Measurements from ENCODE around the gene BIVM.

BIVM gene

DNA sequence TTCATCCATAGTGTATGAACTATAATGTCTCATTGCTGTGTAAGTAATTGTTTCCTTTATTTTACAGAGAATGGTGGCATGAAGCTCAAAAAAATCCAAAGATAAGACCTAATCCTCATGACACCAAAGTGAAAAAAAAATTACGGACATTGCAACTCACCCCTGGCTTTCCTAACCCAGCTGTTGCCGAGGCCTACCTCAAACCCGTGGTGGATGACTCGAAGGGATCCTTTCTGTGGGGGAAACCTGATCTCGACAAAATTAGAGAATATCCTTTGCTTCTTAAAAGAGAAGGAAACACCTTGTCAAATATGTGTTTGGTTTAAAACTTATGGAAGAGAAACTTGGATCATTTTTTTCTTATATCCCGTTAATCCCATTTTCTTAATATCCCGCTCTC lies 73.2 kb downstream of the BIVM start:
- H3K4me3 ChIP-seq (ENCODE audit: low read depth in 1 of 5, low read length in 5 of 5): no peak overlapping the region
- no peaks in the 10 kb centered on the region for H3K9me3 ChIP-seq (ENCODE audit: control insufficient read depth in 5 of 5, low read length in 5 of 5)
- no peak overlapping the region for H3K27ac ChIP-seq (ENCODE audit: low read depth, low read length)
- peaks cover 61 to 80% (median 63%) of the 10 kb centered on the region in 5 donors for H3K36me3 ChIP-seq (ENCODE audit: control insufficient read depth in 5 of 5, insufficient read depth in 5 of 5, low read length in 5 of 5)
- peaks cover 0 to 14% (median 9%) of the 10 kb centered on the region in 5 donors for H3K4me1 ChIP-seq (ENCODE audit: control insufficient read depth in 5 of 5, insufficient read depth in 5 of 5, low read length in 5 of 5)
- H3K27me3 ChIP-seq (ENCODE audit: control insufficient read depth in 5 of 5, insufficient read depth in 4 of 5, low read length in 5 of 5): no peaks in the 10 kb centered on the region
- no peak overlapping the region for H3K9ac ChIP-seq (ENCODE audit: low read length in 5 of 5)

- H3K27ac ChIP-seq (ENCODE audit: low read depth, low read length): no peak overlapping the region
- peaks cover 60 to 79% (median 63%) of the 10 kb centered on the region in 5 donors for H3K36me3 ChIP-seq (ENCODE audit: control insufficient read depth in 5 of 5, insufficient read depth in 5 of 5, low read length in 5 of 5)
- peaks cover 0 to 14% (median 9%) of the 10 kb centered on the region in 5 donors for H3K4me1 ChIP-seq (ENCODE audit: control insufficient read depth in 5 of 5, insufficient read depth in 5 of 5, low read length in 5 of 5)
- no peak overlapping the region for H3K4me3 ChIP-seq (ENCODE audit: low read depth in 1 of 5, low read length in 5 of 5)
- H3K9me3 ChIP-seq (ENCODE audit: control insufficient read depth in 5 of 5, low read length in 5 of 5): no peaks in the 10 kb centered on the region
- no peak overlapping the region for H3K9ac ChIP-seq (ENCODE audit: low read length in 5 of 5)
- no peaks in the 10 kb centered on the region for H3K27me3 ChIP-seq (ENCODE audit: control insufficient read depth in 5 of 5, insufficient read depth in 4 of 5, low read length in 5 of 5)
Observed at GRCh38 chr13:102872531-102872930, 73.6 kb downstream of the BIVM start.

DNA sequence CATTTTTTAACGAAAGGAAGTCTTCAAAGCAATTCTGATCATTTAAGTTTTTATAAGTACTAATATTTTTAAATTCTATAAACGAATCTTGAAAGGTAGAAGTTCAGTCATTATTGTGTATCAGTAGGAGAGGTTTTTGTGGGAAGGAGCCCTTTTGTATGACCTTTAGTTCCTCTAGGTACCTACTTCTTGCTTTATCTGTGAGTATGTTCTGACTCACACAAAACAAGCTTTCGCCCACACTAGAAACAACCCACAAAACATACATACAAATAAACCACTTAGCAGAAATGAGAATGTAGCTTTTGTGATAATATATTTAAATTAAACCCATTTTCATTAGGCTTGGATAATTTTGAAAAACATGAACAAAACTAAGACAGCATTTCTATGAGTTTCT lies 74.7 kb downstream of the BIVM start:
- Histone ChIP-seq H3K36me3 (ENCODE audit: control insufficient read depth in 5 of 5, insufficient read depth in 5 of 5, low read length in 5 of 5) (peaks cover 52 to 69% (median 55%) of the 10 kb centered on the region in 5 donors), H3K27ac (ENCODE audit: low read depth, low read length) (no peak overlapping the region), H3K9me3 (ENCODE audit: control insufficient read depth in 5 of 5, low read length in 5 of 5) (no peaks in the 10 kb centered on the region), H3K4me3 (ENCODE audit: low read depth in 1 of 5, low read length in 5 of 5) (no peak overlapping the region), H3K9ac (ENCODE audit: low read length in 5 of 5) (no peak overlapping the region), H3K4me1 (ENCODE audit: control insufficient read depth in 5 of 5, insufficient read depth in 5 of 5, low read length in 5 of 5) (peaks cover 0 to 9% (median 6%) of the 10 kb centered on the region in 5 donors), H3K27me3 (ENCODE audit: control insufficient read depth in 5 of 5, insufficient read depth in 4 of 5, low read length in 5 of 5) (no peaks in the 10 kb centered on the region)

DNA sequence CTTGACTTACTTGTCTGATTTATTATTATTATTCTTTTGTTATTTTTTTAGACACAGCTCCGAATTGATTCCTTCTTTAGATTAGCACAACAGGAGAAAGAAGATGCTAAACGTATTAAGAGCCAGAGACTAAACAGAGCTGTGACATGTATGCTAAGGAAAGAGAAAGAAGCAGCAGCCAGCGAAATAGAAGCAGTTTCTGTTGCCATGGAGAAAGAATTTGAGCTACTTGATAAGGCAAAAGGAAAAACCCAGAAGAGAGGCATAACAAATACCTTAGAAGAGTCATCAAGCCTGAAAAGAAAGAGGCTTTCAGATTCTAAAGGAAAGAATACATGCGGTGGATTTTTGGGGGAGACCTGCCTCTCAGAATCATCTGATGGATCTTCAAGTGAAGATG lies 76.3 kb downstream of the BIVM start:
- Histone ChIP-seq H3K36me3 (ENCODE audit: control insufficient read depth in 5 of 5, insufficient read depth in 5 of 5, low read length in 5 of 5) (peaks cover 44 to 60% (median 48%) of the 10 kb centered on the region in 5 donors), H3K27ac (ENCODE audit: low read depth, low read length) (no peak overlapping the region), H3K4me3 (ENCODE audit: low read depth in 1 of 5, low read length in 5 of 5) (no peak overlapping the region), H3K9ac (ENCODE audit: low read length in 5 of 5) (no peak overlapping the region), H3K4me1 (ENCODE audit: control insufficient read depth in 5 of 5, insufficient read depth in 5 of 5, low read length in 5 of 5) (peaks cover 0 to 7% (median 5%) of the 10 kb centered on the region in 5 donors), H3K9me3 (ENCODE audit: control insufficient read depth in 5 of 5, low read length in 5 of 5) (no peaks in the 10 kb centered on the region), H3K27me3 (ENCODE audit: control insufficient read depth in 5 of 5, insufficient read depth in 4 of 5, low read length in 5 of 5) (no peaks in the 10 kb centered on the region)

DNA sequence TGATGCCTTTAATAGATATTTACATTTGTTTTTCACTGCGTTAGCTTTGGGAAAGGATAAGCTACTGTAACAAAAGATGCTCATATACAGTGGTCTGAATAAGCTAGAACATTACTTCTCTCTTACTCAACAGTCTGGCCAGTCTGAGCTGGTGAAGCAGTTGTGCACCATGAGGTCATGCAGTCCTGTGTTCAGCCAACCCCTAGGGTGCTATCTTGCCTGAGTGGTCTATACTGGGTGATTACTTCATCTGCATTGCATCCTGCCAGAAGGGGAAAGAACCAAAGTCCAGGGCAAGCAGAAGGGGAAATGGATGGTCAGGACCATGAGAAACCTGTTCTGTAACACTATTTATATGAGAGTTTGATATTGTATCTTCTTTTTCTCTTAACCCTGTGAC lies 78.4 kb downstream of the BIVM start:
- Histone ChIP-seq H3K27ac (ENCODE audit: low read depth, low read length) (no peak overlapping the region), H3K4me1 (ENCODE audit: control insufficient read depth in 5 of 5, insufficient read depth in 5 of 5, low read length in 5 of 5) (no peaks in the 10 kb centered on the region)

GRCh38 chr13:102878481-102878880 lies 79.6 kb downstream of the BIVM start:
- Histone ChIP-seq H3K27me3 (ENCODE audit: control insufficient read depth in 5 of 5, insufficient read depth in 4 of 5, low read length in 5 of 5) (no peaks in the 10 kb centered on the region), H3K4me1 (ENCODE audit: control insufficient read depth in 5 of 5, insufficient read depth in 5 of 5, low read length in 5 of 5) (no peaks in the 10 kb centered on the region), H3K36me3 (ENCODE audit: control insufficient read depth in 5 of 5, insufficient read depth in 5 of 5, low read length in 5 of 5) (peaks cover 26 to 44% (median 38%) of the 10 kb centered on the region in 5 donors), H3K9me3 (ENCODE audit: control insufficient read depth in 5 of 5, low read length in 5 of 5) (no peaks in the 10 kb centered on the region), H3K4me3 (ENCODE audit: low read depth in 1 of 5, low read length in 5 of 5) (no peak overlapping the region), H3K27ac (ENCODE audit: low read depth, low read length) (no peak overlapping the region), H3K9ac (ENCODE audit: low read length in 5 of 5) (no peak overlapping the region)

More for the DNA sequence above, 78.4 kb downstream of the BIVM start:
- H3K9ac ChIP-seq (ENCODE audit: low read length in 5 of 5): no peak overlapping the region
- no peaks in the 10 kb centered on the region for H3K27me3 ChIP-seq (ENCODE audit: control insufficient read depth in 5 of 5, insufficient read depth in 4 of 5, low read length in 5 of 5)
- H3K36me3 ChIP-seq (ENCODE audit: control insufficient read depth in 5 of 5, insufficient read depth in 5 of 5, low read length in 5 of 5): peaks cover 38 to 53% (median 44%) of the 10 kb centered on the region in 5 donors
- no peaks in the 10 kb centered on the region for H3K9me3 ChIP-seq (ENCODE audit: control insufficient read depth in 5 of 5, low read length in 5 of 5)
- H3K4me3 ChIP-seq (ENCODE audit: low read depth in 1 of 5, low read length in 5 of 5): no peak overlapping the region

- Histone ChIP-seq H3K27me3 (ENCODE audit: control insufficient read depth in 5 of 5, insufficient read depth in 4 of 5, low read length in 5 of 5) (no peaks in the 10 kb centered on the region), H3K27ac (ENCODE audit: low read depth, low read length) (no peak overlapping the region), H3K36me3 (ENCODE audit: control insufficient read depth in 5 of 5, insufficient read depth in 5 of 5, low read length in 5 of 5) (peaks cover 21 to 33% (median 26%) of the 10 kb centered on the region in 5 donors), H3K9me3 (ENCODE audit: control insufficient read depth in 5 of 5, low read length in 5 of 5) (no peaks in the 10 kb centered on the region), H3K9ac (ENCODE audit: low read length in 5 of 5) (no peak overlapping the region), H3K4me1 (ENCODE audit: control insufficient read depth in 5 of 5, insufficient read depth in 5 of 5, low read length in 5 of 5) (no peaks in the 10 kb centered on the region), H3K4me3 (ENCODE audit: low read depth in 1 of 5, low read length in 5 of 5) (no peak overlapping the region)
Observed at GRCh38 chr13:102879793-102880499, 81.0 kb downstream of the BIVM start.

GRCh38 chr13:102881819-102882686 lies 83.1 kb downstream of the BIVM start:
- Histone ChIP-seq H3K9me3 (ENCODE audit: control insufficient read depth in 5 of 5, low read length in 5 of 5) (no peaks in the 10 kb centered on the region), H3K27ac (ENCODE audit: low read depth, low read length) (no peak overlapping the region), H3K9ac (ENCODE audit: low read length in 5 of 5) (no peak overlapping the region)

More at GRCh38 chr13:102881819-102882686, 83.1 kb downstream of the BIVM start:
- Histone ChIP-seq H3K4me1 (ENCODE audit: control insufficient read depth in 5 of 5, insufficient read depth in 5 of 5, low read length in 5 of 5) (no peaks in the 10 kb centered on the region), H3K27me3 (ENCODE audit: control insufficient read depth in 5 of 5, insufficient read depth in 4 of 5, low read length in 5 of 5) (no peaks in the 10 kb centered on the region), H3K4me3 (ENCODE audit: low read depth in 1 of 5, low read length in 5 of 5) (no peak overlapping the region), H3K36me3 (ENCODE audit: control insufficient read depth in 5 of 5, insufficient read depth in 5 of 5, low read length in 5 of 5) (peaks cover 4 to 13% (median 7%) of the 10 kb centered on the region in 5 donors)
